Ovary (tissue), 9 donors: ENCODE data around the gene TSPAN4. TPM values are rescaled to one million over a fixed set of nuclear protein-coding genes. Genes with fewer than 3 reads are reported as not detected.

Experiments used
- DNase-seq, 5 donors: peaks; one replicate each; pipeline ENCODE4 v3.0.0-alpha.2; 2019 to 2020
- H3K27ac ChIP-seq, 2 donors: fragments of 200-600 bp; one replicate each; pipeline versions ENCODE4 v1.5.1 to v1.8.0; 2019 to 2022
- H3K27me3 ChIP-seq: fragments of 200-600 bp; one replicate; pipeline ENCODE4 v1.8.0; 2022
- H3K36me3 ChIP-seq: fragments of 200-600 bp; sonication (generic); one replicate; pipeline ENCODE4 v1.5.1; 2019
- H3K4me1 ChIP-seq: one replicate; pipeline ENCODE4 v1.8.1; 2013; ENCODE audit warnings: mild to moderate bottlenecking, moderate library complexity; ENCODE audit not compliant: insufficient read depth
- H3K4me3 ChIP-seq: fragments of 200-600 bp; sonication (generic); one replicate; pipeline ENCODE4 v1.5.1; 2017
- H3K9me3 ChIP-seq, 2 donors: fragments of 200-600 bp in 1 of 2; sonication (generic) in 1 of 2; one replicate each; pipeline versions ENCODE4 v1.5.1 to v1.8.1; 2013 to 2019; ENCODE audit warnings: mild to moderate bottlenecking in 1 of 2, moderate library complexity in 1 of 2
- CTCF ChIP-seq, 3 donors: fragments of 450-650 bp in 2 of 3; fragments of 200-600 bp in 1 of 3; IDR thresholded peaks; one replicate each; pipeline versions ENCODE4 v1.5.1 to v1.8.0; 2016 to 2022; ENCODE audit warnings: antibody characterized with exemption in 3 of 3, mild to moderate bottlenecking in 1 of 3
- EP300 ChIP-seq: sonication (generic); formaldehyde crosslinking; IDR thresholded peaks from one replicate; pipeline ENCODE4 v1.6.1; 2017; ENCODE audit warnings: antibody characterized with exemption
- POLR2A ChIP-seq: fragments of 450-650 bp; IDR thresholded peaks from one replicate; pipeline ENCODE4 v1.6.1; 2017; ENCODE audit warnings: antibody characterized with exemption, mild to moderate bottlenecking, moderate library complexity
- WGBS, 3 donors: extraction: QIAGEN DNeasy Blood & Tissue Kit in 1 of 3; methylation state at CpG; one replicate each; pipeline versions ENCODE4 v1.1.5 to v1.1.7; 2013 to 2017; 5-methylcytosine and 5-hydroxymethylcytosine counted together
- intact Hi-C, 4 donors: fragments of 100-400 bp; cut with DNase I; formaldehyde crosslinking; loops; one replicate each; pipeline versions ENCODE4 v1.11.0 to v1.15.1; 2022 to 2023
- polyA plus RNA-seq, 2 donors: library from polyadenylated mRNA; stranded (reverse); fragments of 200-250 nt in 1 of 2; fragments of 350-450 nt in 1 of 2; fragmentation: Illumina TruSeq in 1 of 2; extraction: RNeasy Lipid Tissue Mini Kit (QIAGEN cat#74804) in 1 of 2; gene quantifications; one replicate each; pipeline ENCODE4 v1.2.3, GENCODE V29; 2013 to 2014
- total RNA-seq, 7 donors: library from RNA; depleted of rRNA in 2 of 7; stranded (reverse); fragments of >200 nt in 2 of 7; fragmentation: NEBNext Ultra II Directional in 3 of 7; extraction: Animal tissue kit (Norgen Biotek cat#: 25700) in 3 of 7; gene quantifications; one replicate each; pipeline versions ENCODE4 v1.1.0 to v1.2.4, GENCODE V29; 2016 to 2023
- donor health status: DM: no; HTN: no; CAD: no; lungs with moderate emphysema.
- donor health status: DM: no; HTN: no; CAD: no.
- donor health status: Bipolar disorder and iron deficiency.
- donor health status: DM: yes; HTN: yes; CAD: no.
- donor health status: DM: no; HTN: no; CAD: no.
- donor health status: DM: yes; HTN: yes; CAD: no.

TSPAN4 gene
- total and polyA plus RNA-seq, 9 donors: 6.4 to 124 (median 89.7) TPM

DNA sequence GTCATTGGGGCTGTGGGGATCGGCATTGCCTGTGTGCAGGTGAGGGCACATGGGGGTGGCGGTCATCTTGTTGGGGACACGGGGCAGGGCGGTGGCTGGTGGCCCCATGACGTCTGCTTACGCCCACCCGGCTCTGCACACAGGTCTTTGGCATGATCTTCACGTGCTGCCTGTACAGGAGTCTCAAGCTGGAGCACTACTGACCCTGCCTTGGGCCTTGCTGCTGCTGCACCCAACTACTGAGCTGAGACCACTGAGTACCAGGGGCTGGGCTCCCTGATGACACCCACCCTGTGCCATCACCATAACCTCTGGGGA, 4.7 kb upstream of the TSPAN4 start:
- TF ChIP-seq CTCF (IDR thresholded peaks at IDR 0.05) (no peak), EP300 (no peak), POLR2A (no peak)
- Histone ChIP-seq H3K27ac (no peak overlapping the region), H3K36me3 (no peaks in the 10 kb centered on the region), H3K9me3 (no peaks in the 10 kb centered on the region), H3K4me1 (peaks cover 18% of the 10 kb centered on the region), H3K4me3 (no peak overlapping the region), H3K27me3 (no peaks in the 10 kb centered on the region)
- intact Hi-C loops: no loop called here
- DNase-seq: no peak
- WGBS, 3 donors: 69 to 82% (median 71%) methylated on average over 8 of the region's 8 CpGs

DNA sequence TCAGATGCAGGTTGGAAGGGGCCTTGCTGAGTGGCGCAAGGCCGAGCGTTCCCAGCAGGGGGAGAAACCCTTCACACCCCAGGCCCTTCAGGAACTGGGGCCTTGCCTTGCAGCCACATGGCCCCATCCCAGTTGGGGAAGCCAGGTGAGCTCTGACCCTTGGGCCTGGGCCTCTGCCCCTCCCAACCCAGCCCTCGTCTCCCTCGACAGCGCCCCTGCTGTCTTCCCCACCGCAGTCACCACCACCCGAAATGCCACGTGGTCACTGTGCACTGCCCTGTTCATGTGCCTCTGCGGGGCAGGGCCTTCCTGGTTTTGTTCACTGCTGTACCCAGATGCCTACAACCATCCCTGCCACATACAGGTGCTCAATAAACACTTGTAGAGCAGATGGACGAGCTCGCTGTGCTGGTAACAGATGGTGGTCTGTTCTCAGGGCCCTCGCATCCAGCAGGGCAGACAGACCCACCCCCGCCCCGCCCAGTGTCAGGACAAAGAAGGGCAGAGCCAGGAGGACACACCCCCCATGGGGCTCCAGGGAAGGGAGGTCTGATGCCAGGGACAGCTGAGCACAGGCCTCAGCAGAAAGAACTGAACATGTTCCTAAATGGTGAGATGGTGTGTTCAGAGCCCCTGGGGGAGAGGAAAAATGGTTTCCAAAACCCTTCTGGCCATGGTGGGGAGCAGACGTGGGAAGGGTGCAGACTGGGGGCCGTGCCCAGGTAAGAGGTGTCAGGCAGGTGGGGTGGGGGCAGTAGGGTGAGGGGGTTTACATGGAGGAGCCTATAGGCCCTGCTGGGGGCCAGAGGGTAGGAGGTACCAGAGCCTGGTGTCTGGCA, 4.0 kb upstream of the TSPAN4 start:
- H3K36me3 ChIP-seq: no peaks in the 10 kb centered on the region

DNA sequence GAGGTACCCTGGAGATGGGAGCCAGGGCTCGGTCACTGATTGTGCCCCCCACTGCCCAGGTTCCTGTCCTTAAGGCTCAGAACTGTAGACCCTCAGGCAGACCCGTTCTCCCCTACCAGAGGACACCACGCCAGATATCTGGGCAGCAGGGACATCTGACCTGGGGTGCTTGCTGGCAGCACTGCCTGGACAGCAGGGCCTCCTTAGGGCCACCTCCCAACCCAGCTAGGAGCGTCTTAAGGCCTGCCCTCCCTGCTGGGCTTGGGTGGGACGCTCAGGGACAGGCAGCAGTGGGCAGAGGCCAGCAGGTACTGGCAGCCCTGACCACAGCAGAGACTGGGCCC, 3.4 kb upstream of the TSPAN4 start:
- no peak for DNase-seq
- Histone ChIP-seq H3K36me3 (no peaks in the 10 kb centered on the region), H3K27me3 (no peaks in the 10 kb centered on the region), H3K9me3 (no peaks in the 10 kb centered on the region), H3K4me3 (no peak overlapping the region), H3K4me1 (peaks cover 17% of the 10 kb centered on the region), H3K27ac (no peak overlapping the region)
- intact Hi-C loops: no loop called here
- 80 to 90% (median 87%) methylated on average over 5 of the region's 5 CpGs for WGBS, 3 donors
- no peak for TF ChIP-seq POLR2A
- TF ChIP-seq EP300: no peak
- TF ChIP-seq CTCF (IDR thresholded peaks at IDR 0.05): no peak

More for the DNA sequence above, 4.0 kb upstream of the TSPAN4 start:
- no peak for DNase-seq
- no peak overlapping the region for H3K4me3 ChIP-seq
- no peaks in the 10 kb centered on the region for H3K27me3 ChIP-seq
- peaks cover 18% of the 10 kb centered on the region for H3K4me1 ChIP-seq
- intact Hi-C loops: no loop called here
- H3K9me3 ChIP-seq: no peaks in the 10 kb centered on the region
- 38 to 60% (median 47%) methylated on average over 17 of the region's 17 CpGs for WGBS, 3 donors
- TF ChIP-seq CTCF (IDR thresholded peaks at IDR 0.05): no peak
- TF ChIP-seq EP300: no peak
- no peak for TF ChIP-seq POLR2A
- no peak overlapping the region for H3K27ac ChIP-seq

- peaks cover 15% of the 10 kb centered on the region for H3K4me1 ChIP-seq
These were observed 2.6 kb upstream of the TSPAN4 start for GRCh38 chr11:839875-840617.

More at GRCh38 chr11:839875-840617, 2.6 kb upstream of the TSPAN4 start:
- TF ChIP-seq POLR2A (no peak), CTCF (IDR thresholded peaks at IDR 0.05) (no peak), EP300 (no peak)
- Histone ChIP-seq H3K36me3 (no peaks in the 10 kb centered on the region), H3K9me3 (no peaks in the 10 kb centered on the region), H3K27me3 (no peaks in the 10 kb centered on the region), H3K27ac (no peak overlapping the region), H3K4me3 (no peak overlapping the region)
- intact Hi-C loops: loop anchor here in 1 of 4 donors (5.0 to 10.0 kb wide), 2 partner anchors 33 to 625 kb away; partner anchors contain the start of genes PIDD1 and RPLP2
- WGBS, 3 donors: 63 to 73% (median 63%) methylated on average over 21 to 25 of the region's 25 CpGs
- no peak for DNase-seq
